ENCODE results near the gene ANKRD12. TPM values are rescaled to one million over a fixed set of nuclear protein-coding genes. Genes with fewer than 3 reads are reported as not detected.

ANKRD12 gene
- total RNA-seq, 1 donor from 2014 or later = 53.5 TPM

DNA sequence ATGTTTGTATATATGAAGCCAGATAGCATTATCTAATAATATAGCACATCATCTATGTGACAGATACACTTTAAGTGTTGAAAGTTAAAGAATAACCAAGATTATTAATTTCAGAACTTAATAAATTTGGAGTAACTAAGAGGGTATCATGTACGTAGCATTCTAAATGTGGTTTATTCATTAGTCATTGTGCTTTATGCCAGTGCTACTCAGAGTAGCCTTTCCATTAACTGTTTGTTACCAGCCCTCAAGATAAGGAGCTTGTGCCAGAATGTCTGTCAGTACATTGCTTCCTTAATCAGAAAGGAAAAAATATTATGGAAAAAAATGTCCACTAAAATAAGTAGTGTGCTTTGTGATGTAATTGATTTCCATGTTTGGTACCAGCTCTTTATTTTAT, 103.1 kb downstream of the ANKRD12 start:
- TF ChIP-seq CTCF (IDR thresholded peaks at IDR 0.05) (no peak), POLR2AphosphoS5 (IDR thresholded peaks at IDR 0.05; ENCODE audit: insufficient read depth in 1 of 2, low read depth in 1 of 2) (no peak), POLR2A (IDR thresholded peaks at IDR 0.05) (no peak)
- intact Hi-C loops (cut with DNase I) = no loop called here
- H3K36me3 ChIP-seq = peaks cover 0 to 26% of the 10 kb centered on the region in 2 donors

DNA sequence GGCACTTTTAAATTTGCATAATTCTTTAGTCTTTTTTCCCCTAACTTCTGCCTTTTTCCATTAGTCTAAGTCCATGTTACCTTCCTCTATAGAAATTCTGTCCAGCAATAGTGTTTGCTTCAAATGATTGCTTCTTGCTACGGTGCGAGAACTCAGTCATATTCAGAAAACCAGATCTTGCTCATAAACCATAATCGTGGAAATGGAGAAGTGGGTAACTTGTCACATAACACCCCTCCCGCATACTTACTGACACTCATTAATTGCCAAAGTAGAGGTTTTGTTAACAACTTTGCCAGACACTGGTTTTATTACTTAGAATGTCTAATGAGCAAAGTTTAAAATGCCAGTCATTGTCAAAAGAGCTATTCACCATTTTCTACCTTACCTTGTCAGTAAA, 103.7 kb downstream of the ANKRD12 start:
- Histone ChIP-seq H3K4me1 (no peaks in the 10 kb centered on the region), H3K36me3 (peaks cover 0 to 20% of the 10 kb centered on the region in 2 donors), H3K27me3 (no peaks in the 10 kb centered on the region), H3K27ac (no peak overlapping the region), H3K4me3 (no peak overlapping the region), H3K9me3 (no peaks in the 10 kb centered on the region)
- TF ChIP-seq POLR2AphosphoS5 (IDR thresholded peaks at IDR 0.05; ENCODE audit: insufficient read depth in 1 of 2, low read depth in 1 of 2) (no peak), POLR2A (IDR thresholded peaks at IDR 0.05) (no peak), CTCF (IDR thresholded peaks at IDR 0.05) (no peak)
- intact Hi-C loops (cut with DNase I) = no loop called here
- no peak for DNase-seq (ENCODE audit: extremely low spot score in 2 of 2)

More for the DNA sequence above, 103.1 kb downstream of the ANKRD12 start:
- no peaks in the 10 kb centered on the region for H3K27me3 ChIP-seq
- DNase-seq (ENCODE audit: extremely low spot score in 2 of 2) = no peak
- H3K4me1 ChIP-seq = no peaks in the 10 kb centered on the region
- H3K27ac ChIP-seq = no peak overlapping the region
- no peaks in the 10 kb centered on the region for H3K9me3 ChIP-seq
- no peak overlapping the region for H3K4me3 ChIP-seq

GRCh38 chr18:9243029-9243428, 106.4 kb downstream of the ANKRD12 start:
- no peaks in the 10 kb centered on the region for H3K9me3 ChIP-seq
- H3K36me3 ChIP-seq = peaks cover 0 to 14% of the 10 kb centered on the region in 2 donors
- intact Hi-C loops (cut with DNase I) = no loop called here
- no peak overlapping the region for H3K27ac ChIP-seq
- TF ChIP-seq POLR2A (IDR thresholded peaks at IDR 0.05) = no peak
- no peak for TF ChIP-seq CTCF (IDR thresholded peaks at IDR 0.05)
- no peak for TF ChIP-seq POLR2AphosphoS5 (IDR thresholded peaks at IDR 0.05; ENCODE audit: insufficient read depth in 1 of 2, low read depth in 1 of 2)
- H3K27me3 ChIP-seq = no peaks in the 10 kb centered on the region
- no peaks in the 10 kb centered on the region for H3K4me1 ChIP-seq
- H3K4me3 ChIP-seq = no peak overlapping the region
- no peak for DNase-seq (ENCODE audit: extremely low spot score in 2 of 2)

- Histone ChIP-seq H3K4me3 (no peak overlapping the region), H3K27ac (no peak overlapping the region), H3K4me1 (no peaks in the 10 kb centered on the region), H3K36me3 (peaks cover 0 to 14% of the 10 kb centered on the region in 2 donors), H3K9me3 (no peaks in the 10 kb centered on the region), H3K27me3 (no peaks in the 10 kb centered on the region)
- DNase-seq (ENCODE audit: extremely low spot score in 2 of 2) = no peak
- intact Hi-C loops (cut with DNase I) = no loop called here
- TF ChIP-seq POLR2AphosphoS5 (IDR thresholded peaks at IDR 0.05; ENCODE audit: insufficient read depth in 1 of 2, low read depth in 1 of 2) (no peak), POLR2A (IDR thresholded peaks at IDR 0.05) (no peak), CTCF (IDR thresholded peaks at IDR 0.05) (no peak)
These were observed 107.8 kb downstream of the ANKRD12 start for GRCh38 chr18:9244376-9244775.

DNA sequence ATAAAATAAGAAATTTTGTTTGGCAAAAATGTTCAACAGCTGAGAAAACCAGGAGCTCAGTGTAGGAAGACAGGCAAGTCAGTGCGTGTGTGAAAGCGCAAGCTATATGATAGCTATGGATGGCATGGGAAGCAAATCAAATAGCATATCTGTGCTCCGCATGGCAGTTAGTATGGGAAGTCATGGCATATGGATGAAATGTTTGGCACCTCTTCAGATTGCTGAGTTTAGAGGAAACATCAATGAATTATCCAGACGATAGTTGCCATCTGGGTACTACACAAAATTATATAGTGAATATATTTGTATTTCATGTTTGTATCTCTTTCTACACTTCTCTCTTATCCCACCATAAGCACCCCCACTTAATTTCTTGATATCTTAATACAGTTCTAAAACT, 112.1 kb downstream of the ANKRD12 start:
- no peak overlapping the region for H3K4me3 ChIP-seq
- peaks cover 0 to 7% of the 10 kb centered on the region in 2 donors for H3K36me3 ChIP-seq
- intact Hi-C loops (cut with DNase I) = no loop called here

More for the DNA sequence above, 112.1 kb downstream of the ANKRD12 start:
- TF ChIP-seq POLR2AphosphoS5 (IDR thresholded peaks at IDR 0.05; ENCODE audit: insufficient read depth in 1 of 2, low read depth in 1 of 2) (no peak), POLR2A (IDR thresholded peaks at IDR 0.05) (no peak), CTCF (IDR thresholded peaks at IDR 0.05) (no peak)
- no peak overlapping the region for H3K27ac ChIP-seq
- no peaks in the 10 kb centered on the region for H3K4me1 ChIP-seq
- no peaks in the 10 kb centered on the region for H3K27me3 ChIP-seq
- no peaks in the 10 kb centered on the region for H3K9me3 ChIP-seq
- no peak for DNase-seq (ENCODE audit: extremely low spot score in 2 of 2)
